Dendritic cell treated with granulocyte-macrophage colony-stimulating factor and Interleukin-4, amounts not matched to agents 40 ng/mL and 50 ng/mL, for 4 days (primary cell): ENCODE data around the gene SAFB2.
"Not testable (repeated sequence)": the region's sequence is repeated elsewhere in the genome, so short reads cannot be mapped to it uniquely, and the experiment has no call there.

Source experiments
- H3K27ac Mint-ChIP-seq: one replicate; pipeline ENCODE4 v1.8.0; 2022; ENCODE audit warnings: mild to moderate bottlenecking, mixed read lengths
- H3K27me3 Mint-ChIP-seq: one replicate; pipeline ENCODE4 v1.8.0; 2022; ENCODE audit warnings: mild to moderate bottlenecking, mixed read lengths
- H3K36me3 Mint-ChIP-seq: one replicate; pipeline ENCODE4 v1.8.0; 2022; ENCODE audit warnings: low read depth, mixed read lengths
- H3K4me1 Mint-ChIP-seq: one replicate; pipeline ENCODE4 v1.8.0; 2022; ENCODE audit warnings: low read depth, mixed read lengths
- H3K4me3 Mint-ChIP-seq: one replicate; pipeline ENCODE4 v1.8.0; 2022; ENCODE audit warnings: mild to moderate bottlenecking, moderate library complexity, mixed read lengths
- H3K9me3 Mint-ChIP-seq: one replicate; pipeline ENCODE4 v1.8.0; 2022; ENCODE audit warnings: mixed read lengths
- intact Hi-C: fragments of 100-400 bp; cut with micrococcal nuclease; formaldehyde crosslinking; loops from one replicate; pipeline ENCODE4 v1.15.0; 2022

The SAFB2 gene

DNA sequence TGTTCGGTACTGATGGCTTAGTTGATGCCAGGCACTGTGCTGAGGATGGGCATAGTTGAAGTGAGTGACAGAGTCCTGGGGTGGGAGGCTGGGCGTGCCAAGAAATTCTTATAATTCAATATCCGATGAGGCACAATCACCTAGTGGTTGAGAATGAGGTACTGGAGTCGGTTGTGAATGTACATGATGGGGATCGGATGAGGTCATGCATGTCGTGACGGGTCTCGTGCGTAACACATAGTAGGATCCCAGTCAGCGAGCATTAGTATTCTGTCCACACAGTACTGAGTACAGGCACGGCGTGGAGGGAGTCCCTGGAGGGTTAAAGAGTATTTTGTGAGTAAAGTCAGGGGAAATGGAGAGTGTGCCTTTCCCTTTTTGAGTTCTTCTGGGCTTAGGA, 3.1 kb upstream of the SAFB2 start:
- H3K4me1 Mint-ChIP-seq, result peaks cover 66% of the 10 kb centered on the region
- no peak overlapping the region for H3K4me3 Mint-ChIP-seq
- no peaks in the 10 kb centered on the region for H3K27me3 Mint-ChIP-seq
- H3K9me3 Mint-ChIP-seq, result no peaks in the 10 kb centered on the region
- peaks cover 98% of the 10 kb centered on the region for H3K36me3 Mint-ChIP-seq
- intact Hi-C loops, result no loop called here
- peak overlapping the region; percentile 100 for H3K27ac Mint-ChIP-seq

GRCh38 chr19:5624741-5625278, 2.2 kb upstream of the SAFB2 start:
- H3K27me3 Mint-ChIP-seq, result no peaks in the 10 kb centered on the region
- intact Hi-C loops, result no loop called here
- peaks cover 71% of the 10 kb centered on the region for H3K4me1 Mint-ChIP-seq
- H3K9me3 Mint-ChIP-seq, result no peaks in the 10 kb centered on the region
- H3K36me3 Mint-ChIP-seq, result peaks cover 98% of the 10 kb centered on the region
- H3K4me3 Mint-ChIP-seq, result peak overlapping the region; percentile 100
- H3K27ac Mint-ChIP-seq, result peak overlapping the region; percentile 100

GRCh38 chr19:5624018-5624663, 1.6 kb upstream of the SAFB2 start:
- intact Hi-C loops, result no loop called here
- no peaks in the 10 kb centered on the region for H3K27me3 Mint-ChIP-seq
- H3K27ac Mint-ChIP-seq, result peak overlapping the region; percentile 100
- H3K4me1 Mint-ChIP-seq, result peaks cover 71% of the 10 kb centered on the region
- peaks cover 99% of the 10 kb centered on the region for H3K36me3 Mint-ChIP-seq
- H3K9me3 Mint-ChIP-seq, result no peaks in the 10 kb centered on the region
- H3K4me3 Mint-ChIP-seq, result peak overlapping the region; percentile 100

GRCh38 chr19:5623397-5624017, 931 bp upstream of the SAFB2 start:
- peaks cover 69% of the 10 kb centered on the region for H3K4me1 Mint-ChIP-seq
- intact Hi-C loops, result loop anchor here (2.0 kb wide), 2 partner anchors 57 to 67 kb away; partner anchors contain the start of genes HSD11B1L, MICOS13 and RPL36
- no peaks in the 10 kb centered on the region for H3K9me3 Mint-ChIP-seq
- no peaks in the 10 kb centered on the region for H3K27me3 Mint-ChIP-seq
- H3K27ac Mint-ChIP-seq, result peak overlapping the region; percentile 100
- peaks cover 99% of the 10 kb centered on the region for H3K36me3 Mint-ChIP-seq
- H3K4me3 Mint-ChIP-seq, result peak overlapping the region; percentile 100

- Mint-ChIP-seq H3K9me3 (no peaks in the 10 kb centered on the region), H3K4me3 (peak overlapping the region; percentile 100), H3K36me3 (peaks cover 100% of the 10 kb centered on the region), H3K27me3 (no peaks in the 10 kb centered on the region), H3K4me1 (peaks cover 54% of the 10 kb centered on the region), H3K27ac (peak overlapping the region; percentile 100)
- intact Hi-C loops, result loop anchor here (2.0 kb wide), 2 partner anchors 59 to 69 kb away; partner anchors contain the start of genes HSD11B1L, MICOS13 and RPL36
Observed at GRCh38 chr19:5621945-5622464, 571 bp downstream of the SAFB2 start.

- intact Hi-C loops, result no loop called here
Observed at GRCh38 chr19:5621311-5621944, 1.1 kb downstream of the SAFB2 start.

DNA sequence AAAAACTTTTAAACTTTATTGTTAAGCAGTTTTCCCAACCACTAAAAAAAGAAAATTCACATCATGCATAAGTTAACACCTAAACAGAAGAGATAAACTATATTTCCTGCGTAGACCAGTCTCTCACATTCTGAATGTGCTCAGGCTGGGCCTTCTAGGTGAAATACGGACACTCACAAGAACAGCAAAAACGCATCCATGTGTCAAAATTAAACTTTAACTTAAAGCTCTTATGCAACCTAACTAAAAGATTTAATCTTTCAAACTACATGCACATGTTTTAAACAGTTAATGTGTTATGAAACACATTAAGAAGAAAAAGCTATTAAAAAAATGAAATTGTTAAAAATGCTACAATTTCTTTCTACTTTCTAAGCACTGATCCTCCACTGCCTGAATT, 2.6 kb downstream of the SAFB2 start:
- Mint-ChIP-seq H3K9me3 (no peaks in the 10 kb centered on the region), H3K4me1 (peaks cover 34% of the 10 kb centered on the region), H3K4me3 (no peak overlapping the region), H3K27me3 (no peaks in the 10 kb centered on the region), H3K36me3 (peaks cover 100% of the 10 kb centered on the region), H3K27ac (no peak overlapping the region)
- intact Hi-C loops, result no loop called here

More at GRCh38 chr19:5621311-5621944, 1.1 kb downstream of the SAFB2 start:
- Mint-ChIP-seq H3K4me3 (peak overlapping the region; percentile 100), H3K9me3 (no peaks in the 10 kb centered on the region), H3K36me3 (peaks cover 100% of the 10 kb centered on the region), H3K27me3 (no peaks in the 10 kb centered on the region), H3K27ac (peak overlapping the region; percentile 100), H3K4me1 (peaks cover 49% of the 10 kb centered on the region)

GRCh38 chr19:5618591-5618990, 4.0 kb downstream of the SAFB2 start:
- H3K4me3 Mint-ChIP-seq, result no peak overlapping the region
- intact Hi-C loops, result no loop called here
- no peaks in the 10 kb centered on the region for H3K27me3 Mint-ChIP-seq
- peaks cover 100% of the 10 kb centered on the region for H3K36me3 Mint-ChIP-seq
- peaks cover 25% of the 10 kb centered on the region for H3K4me1 Mint-ChIP-seq
- H3K27ac Mint-ChIP-seq, result no peak overlapping the region
- H3K9me3 Mint-ChIP-seq, result no peaks in the 10 kb centered on the region

DNA sequence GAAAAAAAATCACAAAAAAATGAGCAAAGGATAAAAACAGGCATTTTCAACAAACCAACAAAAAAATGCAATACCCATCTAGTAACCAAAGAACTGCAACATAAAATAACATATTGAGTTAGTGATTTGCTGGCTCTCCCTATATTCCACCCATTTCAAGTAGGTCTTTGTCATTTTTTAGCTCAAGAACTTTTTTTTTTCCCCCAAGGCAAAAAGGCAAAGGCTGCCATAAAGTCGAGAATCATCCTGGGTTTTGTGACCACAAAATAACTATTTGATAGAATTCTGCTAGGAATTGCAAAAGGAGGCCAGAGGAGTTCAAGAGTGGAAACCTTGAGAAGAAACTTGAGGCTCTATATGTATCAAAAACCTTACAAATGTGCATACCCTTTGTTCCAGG, 5.5 kb downstream of the SAFB2 start:
- intact Hi-C loops, result no loop called here
- Mint-ChIP-seq H3K9me3 (no peaks in the 10 kb centered on the region), H3K36me3 (peaks cover 100% of the 10 kb centered on the region), H3K27me3 (no peaks in the 10 kb centered on the region), H3K4me3 (no peak overlapping the region), H3K4me1 (peaks cover 25% of the 10 kb centered on the region), H3K27ac (no peak overlapping the region)

- intact Hi-C loops, result no loop called here
- Mint-ChIP-seq H3K27ac (no peak overlapping the region), H3K4me3 (no peak overlapping the region), H3K9me3 (no peaks in the 10 kb centered on the region), H3K27me3 (no peaks in the 10 kb centered on the region), H3K4me1 (peaks cover 13% of the 10 kb centered on the region), H3K36me3 (peaks cover 95% of the 10 kb centered on the region)
Observed at GRCh38 chr19:5615756-5616327, 6.7 kb downstream of the SAFB2 start.

GRCh38 chr19:5612891-5613865, 9.4 kb downstream of the SAFB2 start:
- Mint-ChIP-seq H3K27ac (no peak overlapping the region), H3K4me1 (no peaks in the 10 kb centered on the region), H3K36me3 (peaks cover 95% of the 10 kb centered on the region), H3K27me3 (no peaks in the 10 kb centered on the region), H3K9me3 (no peaks in the 10 kb centered on the region), H3K4me3 (no peak overlapping the region)
- intact Hi-C loops, result no loop called here

DNA sequence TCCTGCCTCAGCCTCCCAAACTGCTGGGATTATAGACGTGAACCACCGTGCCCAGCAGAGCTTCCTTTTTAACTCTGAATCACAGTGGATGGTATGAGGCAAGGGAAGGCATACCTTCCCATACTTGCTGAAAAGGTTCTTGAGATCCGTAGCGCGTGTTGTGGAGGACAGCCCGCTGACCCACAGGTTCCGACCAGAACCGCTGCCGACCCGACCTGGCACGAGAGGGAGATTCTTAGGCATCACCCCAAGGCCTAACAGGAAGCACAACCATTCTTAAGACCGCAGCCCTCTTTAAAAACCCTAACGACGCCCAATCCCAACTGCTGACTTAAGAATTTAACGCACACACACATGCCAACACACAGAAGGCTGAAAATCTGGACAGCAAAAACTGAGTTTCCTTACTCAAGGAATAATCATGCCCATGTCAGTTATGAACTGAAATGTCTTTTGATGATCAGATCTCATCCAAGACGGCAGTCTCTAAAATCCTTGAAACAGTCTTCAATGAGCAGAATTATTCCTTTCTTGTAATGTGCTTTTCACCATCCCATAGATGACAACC, 12.6 kb downstream of the SAFB2 start:
- Mint-ChIP-seq H3K4me3 (no peak overlapping the region), H3K9me3 (no peaks in the 10 kb centered on the region), H3K27ac (no peak overlapping the region), H3K27me3 (no peaks in the 10 kb centered on the region), H3K36me3 (peaks cover 95% of the 10 kb centered on the region), H3K4me1 (no peaks in the 10 kb centered on the region)
- intact Hi-C loops, result no loop called here

GRCh38 chr19:5608766-5609165, 13.8 kb downstream of the SAFB2 start:
- peaks cover 95% of the 10 kb centered on the region for H3K36me3 Mint-ChIP-seq
- H3K4me1 Mint-ChIP-seq, H3K4me3 Mint-ChIP-seq, intact Hi-C loops, H3K9me3 Mint-ChIP-seq, H3K27ac Mint-ChIP-seq, H3K27me3 Mint-ChIP-seq: not testable (repeated sequence)
